Vagina (tissue), 2 donors: Measurements from ENCODE around the gene SLC32A1.

Experiments
- POLR2A ChIP-seq, 2 donors: fragments of 450-650 bp; IDR thresholded peaks; one replicate each; pipeline ENCODE4 v1.6.1; 2017; ENCODE audit warnings: antibody characterized with exemption in 2 of 2, mild to moderate bottlenecking in 2 of 2, moderate library complexity in 2 of 2
- TF ChIP-seq, protein P1 (sequence below), 3 experiments: fragments of 450-650 bp in 2 of 3; fragments of 200-600 bp in 1 of 3; sonication (generic) in 1 of 3; IDR thresholded peaks; one replicate each; pipeline ENCODE4 v1.5.1; 2017 to 2019; ENCODE audit warnings: antibody characterized with exemption in 3 of 3, mild to moderate bottlenecking in 2 of 3, moderate library complexity in 2 of 3

DNA sequence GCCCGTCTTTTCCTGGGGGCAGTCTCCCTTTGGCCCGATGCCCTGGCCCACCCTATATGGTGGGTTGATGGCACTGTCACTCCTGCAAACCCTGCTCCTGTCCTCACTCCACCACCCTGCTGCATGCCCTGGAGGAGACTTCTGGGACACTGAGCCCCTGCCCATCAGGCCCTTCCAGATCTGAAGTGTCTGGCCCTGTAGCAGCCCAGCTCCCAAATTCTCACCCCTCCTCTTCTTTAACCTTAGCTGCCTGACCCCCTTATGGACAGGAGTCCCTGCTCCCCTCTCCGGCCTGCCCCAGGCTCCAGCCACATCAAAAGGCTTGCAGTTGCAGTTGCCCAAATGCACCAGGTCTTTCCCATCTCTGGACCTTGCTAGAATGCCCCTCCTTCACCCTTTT, 20.8 kb upstream of the SLC32A1 start:
- TF ChIP-seq, protein P1, sequence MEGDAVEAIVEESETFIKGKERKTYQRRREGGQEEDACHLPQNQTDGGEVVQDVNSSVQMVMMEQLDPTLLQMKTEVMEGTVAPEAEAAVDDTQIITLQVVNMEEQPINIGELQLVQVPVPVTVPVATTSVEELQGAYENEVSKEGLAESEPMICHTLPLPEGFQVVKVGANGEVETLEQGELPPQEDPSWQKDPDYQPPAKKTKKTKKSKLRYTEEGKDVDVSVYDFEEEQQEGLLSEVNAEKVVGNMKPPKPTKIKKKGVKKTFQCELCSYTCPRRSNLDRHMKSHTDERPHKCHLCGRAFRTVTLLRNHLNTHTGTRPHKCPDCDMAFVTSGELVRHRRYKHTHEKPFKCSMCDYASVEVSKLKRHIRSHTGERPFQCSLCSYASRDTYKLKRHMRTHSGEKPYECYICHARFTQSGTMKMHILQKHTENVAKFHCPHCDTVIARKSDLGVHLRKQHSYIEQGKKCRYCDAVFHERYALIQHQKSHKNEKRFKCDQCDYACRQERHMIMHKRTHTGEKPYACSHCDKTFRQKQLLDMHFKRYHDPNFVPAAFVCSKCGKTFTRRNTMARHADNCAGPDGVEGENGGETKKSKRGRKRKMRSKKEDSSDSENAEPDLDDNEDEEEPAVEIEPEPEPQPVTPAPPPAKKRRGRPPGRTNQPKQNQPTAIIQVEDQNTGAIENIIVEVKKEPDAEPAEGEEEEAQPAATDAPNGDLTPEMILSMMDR (IDR thresholded peaks at IDR 0.05), result no peak
- TF ChIP-seq POLR2A (IDR thresholded peaks at IDR 0.05), result no peak
